ENCODE data around the gene TSPAN5. TPM values are rescaled to one million over a fixed set of nuclear protein-coding genes. Genes with fewer than 3 reads are reported as not detected.
"Not testable (repeated sequence)": the region's sequence is repeated elsewhere in the genome, so short reads cannot be mapped to it uniquely, and the experiment has no call there.

The TSPAN5 gene
- 46.7 and 48.3 TPM in 2 replicates for total RNA-seq

DNA sequence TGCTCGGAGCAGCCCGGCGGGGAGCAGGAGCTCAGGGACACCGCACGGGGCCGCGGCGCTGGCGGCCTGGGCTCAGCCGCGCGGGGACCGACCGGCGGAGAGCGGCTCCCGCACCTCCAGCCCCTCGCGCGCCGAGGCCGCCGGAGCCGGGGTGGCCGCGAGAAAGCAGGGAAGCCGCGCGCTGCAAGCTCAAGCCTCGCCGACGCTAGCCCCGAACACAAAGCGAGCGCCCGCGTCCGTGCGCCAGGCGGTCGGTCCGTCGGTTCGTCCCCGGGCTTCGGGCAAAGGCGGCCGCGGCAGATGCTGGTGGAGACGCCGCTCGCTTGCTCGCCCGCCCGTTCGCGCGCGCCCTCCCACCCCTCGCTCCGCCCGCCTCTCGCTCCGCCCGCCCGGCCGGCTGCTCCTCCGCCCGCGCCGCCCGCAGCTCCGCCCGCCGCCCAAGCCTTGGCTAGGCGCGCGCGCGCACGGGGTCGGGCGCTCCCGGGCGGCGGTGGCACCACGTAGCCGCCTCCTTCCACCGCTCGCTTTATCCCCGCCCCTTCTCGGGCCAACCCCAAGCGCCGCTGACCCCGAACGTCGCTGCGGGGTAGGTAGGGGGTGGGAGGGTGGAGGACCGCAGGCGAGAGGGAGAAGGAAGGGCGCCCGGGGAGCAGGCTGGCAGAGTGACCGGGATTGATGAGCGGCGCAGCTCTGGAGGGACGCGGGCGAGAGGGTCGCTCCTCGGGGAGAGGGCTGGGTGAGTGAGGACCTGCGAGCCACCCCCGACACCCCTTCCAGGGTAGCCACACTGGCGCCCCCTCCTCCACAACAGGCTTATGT lies at the start of gene TSPAN5:
TSPAN5 (minus strand) TSS at position 325 of the 819 bp plus-strand sequence.
- peak; percentile 37 for DNase-seq (ENCODE audit: low read depth, low spot score)

GRCh38 chr4:98706935-98707334 lies 48.5 kb upstream of the TSPAN5 start:
- no peak for DNase-seq (ENCODE audit: low read depth, low spot score)

- no peak for DNase-seq (ENCODE audit: low read depth, low spot score)
These were observed 47.9 kb upstream of the TSPAN5 start for GRCh38 chr4:98706200-98706813.

- DNase-seq (ENCODE audit: low read depth, low spot score): not testable (repeated sequence)
These were observed 47.2 kb upstream of the TSPAN5 start for GRCh38 chr4:98705586-98705985.

GRCh38 chr4:98700656-98701055 lies 42.2 kb upstream of the TSPAN5 start:
- no peak for DNase-seq (ENCODE audit: low read depth, low spot score)

- DNase-seq (ENCODE audit: low read depth, low spot score): no peak
These were observed 35.7 kb upstream of the TSPAN5 start for GRCh38 chr4:98694076-98694475.

DNA sequence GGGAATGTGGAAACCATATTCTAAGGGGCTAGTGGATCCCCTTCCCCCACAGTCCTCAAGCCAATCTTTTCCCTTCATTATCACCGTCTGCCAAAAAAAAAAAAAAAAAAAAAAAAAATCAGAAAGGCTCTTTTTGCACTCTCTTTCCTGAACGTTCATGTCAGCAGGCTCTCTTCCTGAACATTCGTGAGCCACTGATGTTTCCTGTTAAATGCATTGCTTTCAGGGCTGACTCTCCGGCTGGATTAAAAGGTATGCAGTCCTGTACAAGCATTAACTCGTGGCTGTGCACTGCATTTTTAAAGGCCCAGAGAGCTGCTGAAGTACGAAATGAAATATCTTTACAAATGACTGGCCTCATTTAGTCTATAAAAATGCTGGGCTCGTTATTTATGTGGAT lies 34.0 kb upstream of the TSPAN5 start:
- DNase-seq (ENCODE audit: low read depth, low spot score): peak; percentile 63

GRCh38 chr4:98691588-98691987 lies 33.2 kb upstream of the TSPAN5 start:
- DNase-seq (ENCODE audit: low read depth, low spot score): no peak

DNA sequence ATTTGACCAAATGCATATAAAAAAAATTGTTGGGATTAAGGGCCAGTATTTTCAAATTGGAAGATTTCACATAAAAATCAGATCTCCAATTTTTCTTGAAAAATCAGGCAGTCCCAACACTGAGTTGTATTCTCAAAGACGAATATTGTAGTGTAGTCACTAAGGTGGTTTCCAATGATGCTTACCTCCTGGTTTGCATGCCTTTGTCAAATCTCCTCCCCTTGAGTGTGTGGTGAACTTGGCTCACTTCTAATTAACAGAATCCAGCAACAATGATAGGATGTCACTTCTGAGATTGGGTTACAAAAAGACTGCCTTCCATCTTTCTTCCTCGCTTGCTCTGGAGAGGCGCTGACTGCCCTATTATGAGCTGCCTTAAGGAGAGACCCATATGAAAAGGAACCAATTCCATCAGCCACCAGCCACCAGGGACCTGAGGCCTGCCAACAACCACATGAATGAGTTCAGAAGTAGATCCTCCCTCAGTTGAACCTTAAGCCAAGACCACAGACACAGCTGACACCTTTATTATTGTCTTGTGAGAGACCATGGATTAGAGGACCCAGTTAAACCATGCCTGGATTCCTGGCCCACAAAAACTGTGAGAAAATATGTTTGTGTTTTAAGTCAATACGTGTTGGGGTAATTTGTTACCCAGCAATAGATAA lies 31.2 kb upstream of the TSPAN5 start:
- DNase-seq (ENCODE audit: low read depth, low spot score): no peak

DNA sequence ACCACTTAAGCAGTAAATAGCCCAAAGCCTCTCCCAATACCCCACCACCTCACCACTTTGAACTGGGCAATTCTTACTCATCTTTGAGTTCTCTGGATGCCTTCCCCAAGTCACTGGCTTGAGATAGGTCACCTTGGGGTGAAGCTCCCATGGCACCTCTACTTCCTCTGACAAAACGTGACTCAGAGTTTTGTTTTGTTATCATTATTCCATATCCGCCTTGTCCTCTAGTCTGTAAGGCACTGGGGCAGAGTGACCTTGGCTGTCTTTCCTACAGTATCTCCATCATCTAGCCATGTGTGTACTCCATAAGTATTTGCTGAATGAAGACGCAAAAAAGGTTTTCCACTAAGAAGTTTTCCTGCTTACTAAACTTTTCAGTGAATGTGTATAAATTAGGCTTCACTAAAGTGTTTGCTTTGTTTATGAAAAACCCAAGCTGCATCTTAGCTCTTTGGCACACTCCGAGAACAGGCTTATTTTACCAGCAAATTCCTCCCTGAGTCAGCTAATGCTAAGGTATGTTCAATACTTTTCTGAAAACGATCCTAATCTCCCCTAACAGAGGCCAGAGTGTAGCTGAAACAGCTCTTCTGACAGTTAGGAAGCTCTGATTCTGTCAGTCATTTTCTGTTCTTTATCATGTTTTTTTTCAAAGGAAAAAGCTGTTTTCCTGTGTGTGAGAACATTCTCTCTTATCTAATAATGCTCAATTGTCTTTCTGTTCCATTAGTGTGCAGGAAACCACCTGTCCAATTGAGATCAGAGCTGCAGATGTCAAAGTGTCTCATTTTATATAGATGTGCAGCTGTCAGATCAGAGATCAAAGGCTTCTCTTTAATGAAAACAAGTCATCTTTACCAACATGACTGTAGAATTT lies 30.2 kb upstream of the TSPAN5 start:
- peak; percentile 72 for DNase-seq (ENCODE audit: low read depth, low spot score)

- no peak for DNase-seq (ENCODE audit: low read depth, low spot score)
These were observed 29.5 kb upstream of the TSPAN5 start for GRCh38 chr4:98687876-98688275.

DNA sequence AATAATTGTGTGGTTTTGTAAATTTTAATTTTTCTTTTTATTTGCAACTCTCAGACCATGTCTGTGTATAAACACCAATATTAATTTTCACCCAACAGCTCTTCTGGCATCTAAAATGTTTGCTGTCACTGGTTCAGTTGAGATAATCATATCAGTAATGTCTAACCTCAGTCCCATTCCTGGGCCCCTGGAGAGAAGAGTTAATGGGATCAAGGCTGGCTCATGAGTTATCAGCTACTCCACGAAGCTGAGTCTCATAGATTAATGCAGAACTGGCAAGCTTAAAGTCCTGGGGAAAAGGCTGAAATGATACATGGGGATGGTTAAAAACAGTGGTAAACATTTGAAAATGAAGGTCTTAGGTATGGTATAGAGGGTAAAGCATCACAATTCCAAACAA lies 28.4 kb upstream of the TSPAN5 start:
- DNase-seq (ENCODE audit: low read depth, low spot score): no peak

DNA sequence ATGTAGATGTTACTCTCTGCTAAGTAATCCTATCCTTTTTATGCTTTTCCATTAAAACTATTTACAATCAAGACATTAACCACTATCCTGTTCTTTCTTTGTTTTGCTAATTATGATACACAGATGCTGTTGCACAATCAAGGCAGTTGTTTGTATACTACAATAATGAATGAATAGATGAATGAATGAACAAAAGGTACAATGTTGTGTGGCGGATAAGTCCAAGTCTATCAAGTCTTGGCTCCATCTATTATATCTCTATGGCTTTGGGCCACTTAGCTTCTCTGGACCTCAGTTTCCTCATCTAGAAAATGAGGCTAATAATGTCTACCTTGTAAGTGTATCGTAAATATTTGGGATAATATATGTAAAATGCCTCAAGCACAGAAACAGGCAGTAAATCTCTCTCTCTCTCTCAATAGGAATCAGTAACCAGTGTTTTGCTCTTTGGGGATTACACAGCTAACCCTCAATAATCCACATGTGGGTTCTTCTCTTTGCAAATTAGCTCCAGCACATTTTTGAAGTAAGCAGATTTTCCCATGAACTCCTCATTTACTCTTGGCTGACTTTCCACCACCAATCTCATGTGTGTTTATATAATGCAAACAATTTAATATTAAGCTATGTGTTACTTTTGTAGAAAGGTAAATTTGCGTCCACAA lies 27.8 kb upstream of the TSPAN5 start:
- DNase-seq (ENCODE audit: low read depth, low spot score): no peak

DNA sequence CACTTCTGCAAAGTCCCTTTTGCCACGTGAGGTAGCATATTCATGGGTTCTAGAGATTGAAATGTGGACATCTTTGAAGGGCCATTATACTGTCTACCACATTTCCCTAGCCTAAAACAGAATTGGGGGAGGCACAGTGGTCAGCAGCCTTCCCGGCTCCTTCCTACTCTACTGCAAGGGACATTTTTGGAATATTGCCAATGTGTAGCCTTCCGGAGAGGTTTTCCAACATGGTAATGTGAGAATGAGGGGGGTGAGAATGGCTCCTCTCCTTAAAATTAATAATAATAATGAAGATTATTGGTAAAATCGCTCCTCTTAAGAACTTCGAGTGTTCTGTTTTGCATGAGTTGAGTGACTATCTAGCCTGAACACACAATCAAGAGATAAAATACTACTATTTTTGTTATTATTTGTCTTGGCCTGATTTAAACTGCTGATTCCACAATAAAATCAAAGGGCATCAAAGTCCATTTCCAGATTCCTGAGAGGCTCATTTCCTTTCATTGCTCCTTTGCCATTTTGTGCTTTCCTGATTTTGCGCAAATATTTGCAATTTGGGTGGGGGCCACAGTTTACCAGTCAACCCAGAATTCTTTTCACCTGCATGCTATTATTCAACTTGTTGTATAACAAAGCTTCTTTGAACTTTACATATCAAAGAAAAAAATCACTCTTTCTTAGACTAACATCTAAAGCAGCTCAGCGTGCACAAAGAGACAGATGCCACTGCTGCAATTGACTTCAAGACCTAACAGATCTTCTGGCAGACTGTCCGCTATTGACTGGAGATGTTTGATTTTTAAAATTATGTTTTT lies 27.0 kb upstream of the TSPAN5 start:
- DNase-seq (ENCODE audit: low read depth, low spot score): peak; percentile 13

- DNase-seq (ENCODE audit: low read depth, low spot score): peak; percentile 62
These were observed 24.3 kb upstream of the TSPAN5 start for GRCh38 chr4:98682719-98683118.

GRCh38 chr4:98680806-98681205 lies 22.4 kb upstream of the TSPAN5 start:
- no peak for DNase-seq (ENCODE audit: low read depth, low spot score)

DNA sequence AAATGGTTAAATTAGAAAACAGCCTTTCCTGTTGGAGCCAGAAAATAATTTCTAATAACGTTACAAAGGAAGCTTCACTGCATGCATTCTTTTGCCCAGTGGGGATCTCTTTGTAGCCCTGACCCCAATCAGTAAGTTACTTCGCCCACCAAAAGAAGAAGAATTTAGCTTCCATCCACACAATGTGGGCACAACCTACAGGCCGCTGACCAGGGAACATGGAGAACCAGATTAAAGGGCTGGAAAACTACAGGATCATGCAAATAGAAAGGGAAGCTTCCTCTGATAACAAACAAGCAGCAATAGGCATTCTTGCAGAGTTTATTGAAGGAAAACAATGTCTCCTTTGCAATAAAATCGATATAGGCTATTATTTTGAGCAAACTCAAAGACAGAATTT lies 21.3 kb upstream of the TSPAN5 start:
- no peak for DNase-seq (ENCODE audit: low read depth, low spot score)

- no peak for DNase-seq (ENCODE audit: low read depth, low spot score)
These were observed 19.4 kb upstream of the TSPAN5 start for GRCh38 chr4:98677799-98678198.

DNA sequence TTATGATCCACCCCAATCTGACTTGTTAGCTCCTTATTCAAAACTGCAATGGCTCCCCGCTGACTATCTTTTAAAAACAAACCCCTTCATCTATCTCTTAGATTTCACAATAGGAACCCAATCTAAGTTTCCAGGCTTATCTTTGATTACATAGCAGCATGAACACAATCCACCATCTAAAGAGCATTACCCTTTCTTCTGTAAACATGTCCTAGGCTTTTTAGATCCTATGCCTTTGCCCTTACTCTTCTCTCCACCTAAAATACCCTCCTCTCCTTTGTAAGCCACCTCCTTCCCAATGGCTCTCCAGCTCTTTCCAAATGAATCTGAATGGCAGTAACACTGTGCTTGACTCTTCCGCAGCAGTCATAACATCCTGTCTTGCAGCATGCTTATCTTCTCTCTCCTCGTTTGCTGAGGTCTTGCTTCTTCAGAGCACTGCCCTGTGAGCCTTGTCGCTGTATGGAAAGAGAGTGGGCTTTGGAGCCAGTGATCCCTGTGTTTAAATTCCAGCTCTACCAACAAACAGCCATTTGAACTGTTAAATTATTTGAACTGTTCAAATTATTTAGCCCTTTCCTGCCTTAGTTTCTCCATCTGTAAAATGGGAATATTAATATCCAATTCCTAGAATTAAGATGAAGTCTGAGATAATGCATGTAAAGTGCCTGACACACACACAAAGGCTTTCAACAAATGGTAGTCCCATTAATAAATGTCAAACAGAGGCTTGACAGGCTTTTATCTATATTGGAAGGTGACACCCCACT lies 16.2 kb upstream of the TSPAN5 start:
- no peak for DNase-seq (ENCODE audit: low read depth, low spot score)

Data from pulmonary artery endothelial cell (primary cell).